ENCODE results near the gene PLXNA4.

The PLXNA4 gene

GRCh38 chr7:132347123-132347522, 229.1 kb downstream of the PLXNA4 start:
- no peak overlapping the region for H3K4me3 ChIP-seq (ENCODE audit: low read depth, low read length)
- DNase-seq (ENCODE audit: low read depth), result no peak
- no peak for TF ChIP-seq CTCF (conservative IDR thresholded peaks at IDR 0.05; ENCODE audit: low read depth, low read length)

- no peak overlapping the region for H3K4me3 ChIP-seq (ENCODE audit: low read depth, low read length)
- DNase-seq (ENCODE audit: low read depth), result no peak
- no peak for TF ChIP-seq CTCF (conservative IDR thresholded peaks at IDR 0.05; ENCODE audit: low read depth, low read length)
Observed at GRCh38 chr7:132345543-132346129, 230.6 kb downstream of the PLXNA4 start.

GRCh38 chr7:132345030-132345429, 231.2 kb downstream of the PLXNA4 start:
- DNase-seq (ENCODE audit: low read depth), result no peak
- H3K4me3 ChIP-seq (ENCODE audit: low read depth, low read length), result no peak overlapping the region
- no peak for TF ChIP-seq CTCF (conservative IDR thresholded peaks at IDR 0.05; ENCODE audit: low read depth, low read length)

- no peak for TF ChIP-seq CTCF (conservative IDR thresholded peaks at IDR 0.05; ENCODE audit: low read depth, low read length)
- H3K4me3 ChIP-seq (ENCODE audit: low read depth, low read length), result no peak overlapping the region
- DNase-seq (ENCODE audit: low read depth), result no peak
Observed at GRCh38 chr7:132343199-132343598, 233.1 kb downstream of the PLXNA4 start.

GRCh38 chr7:132337450-132338080, 238.7 kb downstream of the PLXNA4 start:
- no peak for TF ChIP-seq CTCF (conservative IDR thresholded peaks at IDR 0.05; ENCODE audit: low read depth, low read length)
- no peak overlapping the region for H3K4me3 ChIP-seq (ENCODE audit: low read depth, low read length)
- no peak for DNase-seq (ENCODE audit: low read depth)

- no peak for TF ChIP-seq CTCF (conservative IDR thresholded peaks at IDR 0.05; ENCODE audit: low read depth, low read length)
- H3K4me3 ChIP-seq (ENCODE audit: low read depth, low read length), result no peak overlapping the region
- no peak for DNase-seq (ENCODE audit: low read depth)
Observed at GRCh38 chr7:132336797-132337196, 239.5 kb downstream of the PLXNA4 start.

- no peak for TF ChIP-seq CTCF (conservative IDR thresholded peaks at IDR 0.05; ENCODE audit: low read depth, low read length)
- H3K4me3 ChIP-seq (ENCODE audit: low read depth, low read length), result no peak overlapping the region
Observed at GRCh38 chr7:132333301-132333700, 243.0 kb downstream of the PLXNA4 start.

More at GRCh38 chr7:132333301-132333700, 243.0 kb downstream of the PLXNA4 start:
- DNase-seq (ENCODE audit: low read depth), result no peak

Data from choroid plexus epithelial cell (primary cell).